Esophagus (tissue), 2 donors: ENCODE results near the gene HDAC10. TPM values are rescaled to one million over a fixed set of nuclear protein-coding genes. Genes with fewer than 3 reads are reported as not detected.

Experiments
- H3K27ac ChIP-seq, 2 donors: one replicate each; pipeline ENCODE4 v1.5.1; 2013; ENCODE audit warnings: low read depth in 2 of 2, mild to moderate bottlenecking in 2 of 2, inconsistent platforms in 1 of 2, low read length in 1 of 2, moderate library complexity in 1 of 2
- H3K27me3 ChIP-seq, 2 donors: one replicate each; pipeline ENCODE4 v1.6.1; 2013; ENCODE audit warnings: low read length in 2 of 2, control low read depth in 1 of 2, mild to moderate bottlenecking in 1 of 2; ENCODE audit not compliant: insufficient read depth in 2 of 2, control insufficient read depth in 1 of 2
- H3K36me3 ChIP-seq, 2 donors: one replicate each; pipeline ENCODE4 v1.6.1; 2013; ENCODE audit warnings: low read length in 1 of 2; ENCODE audit not compliant: control insufficient read depth in 2 of 2, insufficient read depth in 2 of 2
- H3K4me1 ChIP-seq, 2 donors: one replicate each; pipeline ENCODE4 v1.6.1; 2013; ENCODE audit warnings: low read length in 1 of 2; ENCODE audit not compliant: control insufficient read depth in 2 of 2, insufficient read depth in 2 of 2
- H3K4me3 ChIP-seq, 2 donors: one replicate each; pipeline ENCODE4 v1.5.1; 2013; ENCODE audit warnings: low read length in 2 of 2, mild to moderate bottlenecking in 2 of 2, low read depth in 1 of 2, moderate library complexity in 1 of 2
- H3K9me3 ChIP-seq, 2 donors: one replicate each; pipeline ENCODE4 v1.6.1; 2013; ENCODE audit warnings: mild to moderate bottlenecking in 2 of 2, low read depth in 1 of 2, low read length in 1 of 2, moderate library complexity in 1 of 2; ENCODE audit not compliant: control insufficient read depth in 2 of 2, insufficient read depth in 1 of 2
- WGBS, 2 donors: extraction: QIAGEN DNeasy Blood & Tissue Kit; methylation state at CpG; one replicate each; pipeline ENCODE4 v1.1.7; 2013; 5-methylcytosine and 5-hydroxymethylcytosine counted together
- polyA plus RNA-seq, 2 donors: library from polyadenylated mRNA; stranded (reverse); fragments of 200-250 nt; gene quantifications; one replicate each; pipeline ENCODE4 v1.2.3, GENCODE V29; 2013
- donor health status: healthy with polysubstance abuse.
- donor health status: Bipolar disorder and iron deficiency.

The HDAC10 gene
- polyA plus RNA-seq, 2 donors, result 22.0 to 42.4 TPM

DNA sequence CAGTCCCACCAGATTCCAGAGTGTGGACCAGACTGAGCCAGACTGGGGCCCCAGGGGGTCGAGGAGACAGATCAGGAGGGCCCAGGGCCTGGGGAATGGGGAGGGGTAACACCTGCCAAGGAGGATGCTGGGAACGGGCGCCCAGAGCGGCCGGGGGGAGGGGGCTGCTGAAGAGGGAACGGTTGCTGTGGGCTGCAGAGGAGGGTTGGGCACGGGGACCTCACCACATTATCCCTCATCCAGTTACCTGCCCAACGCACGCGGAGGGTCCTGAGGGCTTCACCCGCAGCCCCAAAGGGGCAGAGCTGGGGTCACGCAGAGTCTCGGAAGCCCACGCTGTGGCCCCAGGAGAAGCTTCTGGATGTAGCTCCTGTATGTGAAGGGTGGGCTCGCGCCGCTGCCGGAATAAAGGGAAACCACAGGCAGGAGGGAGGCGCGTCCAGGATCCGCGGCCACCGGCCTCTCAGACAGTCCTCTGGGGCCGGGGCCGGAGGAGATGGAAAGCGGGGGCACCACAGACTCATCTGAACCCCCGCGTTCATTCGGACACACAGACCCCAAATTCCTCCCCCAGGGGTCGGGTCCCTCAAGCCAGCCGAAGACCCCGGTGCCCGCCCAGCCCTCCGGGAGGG lies 51.1 kb downstream of the HDAC10 start:
- peak overlapping the region in 1 of 2 donors; percentile 8 for H3K27ac ChIP-seq
- 12 to 13% methylated on average over 31 to 34 of the region's 34 CpGs for WGBS, 2 donors
- peaks cover 6 to 14% of the 10 kb centered on the region in 2 donors for H3K4me1 ChIP-seq
- peaks cover 0 to 2% of the 10 kb centered on the region in 2 donors for H3K9me3 ChIP-seq
- no peaks in the 10 kb centered on the region for H3K27me3 ChIP-seq
- H3K36me3 ChIP-seq, result peaks cover 0 to 30% of the 10 kb centered on the region in 2 donors
- H3K4me3 ChIP-seq, result peak overlapping the region; percentile 66 to 72

DNA sequence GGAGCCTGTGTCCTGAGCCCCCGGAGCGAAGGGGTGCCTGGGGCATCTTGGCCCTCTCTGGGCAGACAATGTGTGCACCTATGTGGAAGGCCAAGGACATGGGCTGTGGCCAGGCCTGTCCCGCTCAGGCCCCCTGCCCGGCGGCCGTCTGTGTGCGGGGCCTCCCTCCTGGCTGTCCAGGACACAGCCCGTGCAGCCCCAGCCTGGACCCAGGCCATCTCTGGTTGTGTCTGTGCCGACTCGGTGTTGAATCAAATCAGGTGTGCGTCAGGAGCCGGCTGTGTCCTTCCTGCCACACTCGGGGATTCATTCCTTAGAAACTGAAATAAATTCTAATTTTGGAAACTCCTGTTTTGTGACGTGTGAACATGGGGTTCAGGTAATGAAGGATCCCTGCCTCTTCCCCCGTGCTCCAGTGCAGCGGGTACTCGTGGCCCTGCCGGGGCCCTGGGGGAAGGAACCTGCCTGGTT lies 51.8 kb downstream of the HDAC10 start:
- H3K36me3 ChIP-seq, result peaks cover 0 to 37% of the 10 kb centered on the region in 2 donors
- WGBS, 2 donors, result 70 to 75% methylated on average over 18 of the region's 18 CpGs
- H3K4me3 ChIP-seq, result no peak overlapping the region
- peaks cover 0 to 2% of the 10 kb centered on the region in 2 donors for H3K9me3 ChIP-seq
- peaks cover 7 to 14% of the 10 kb centered on the region in 2 donors for H3K4me1 ChIP-seq
- no peak overlapping the region for H3K27ac ChIP-seq
- no peaks in the 10 kb centered on the region for H3K27me3 ChIP-seq

- WGBS, 2 donors, result 85 to 86% methylated on average over 13 to 16 of the region's 16 CpGs
- peaks cover 0 to 2% of the 10 kb centered on the region in 2 donors for H3K9me3 ChIP-seq
- no peak overlapping the region for H3K27ac ChIP-seq
- H3K36me3 ChIP-seq, result peaks cover 0 to 43% of the 10 kb centered on the region in 2 donors
- H3K4me3 ChIP-seq, result no peak overlapping the region
- H3K27me3 ChIP-seq, result no peaks in the 10 kb centered on the region
- peaks cover 7 to 14% of the 10 kb centered on the region in 2 donors for H3K4me1 ChIP-seq
Observed at GRCh38 chr22:50198624-50199017, 52.4 kb downstream of the HDAC10 start.

DNA sequence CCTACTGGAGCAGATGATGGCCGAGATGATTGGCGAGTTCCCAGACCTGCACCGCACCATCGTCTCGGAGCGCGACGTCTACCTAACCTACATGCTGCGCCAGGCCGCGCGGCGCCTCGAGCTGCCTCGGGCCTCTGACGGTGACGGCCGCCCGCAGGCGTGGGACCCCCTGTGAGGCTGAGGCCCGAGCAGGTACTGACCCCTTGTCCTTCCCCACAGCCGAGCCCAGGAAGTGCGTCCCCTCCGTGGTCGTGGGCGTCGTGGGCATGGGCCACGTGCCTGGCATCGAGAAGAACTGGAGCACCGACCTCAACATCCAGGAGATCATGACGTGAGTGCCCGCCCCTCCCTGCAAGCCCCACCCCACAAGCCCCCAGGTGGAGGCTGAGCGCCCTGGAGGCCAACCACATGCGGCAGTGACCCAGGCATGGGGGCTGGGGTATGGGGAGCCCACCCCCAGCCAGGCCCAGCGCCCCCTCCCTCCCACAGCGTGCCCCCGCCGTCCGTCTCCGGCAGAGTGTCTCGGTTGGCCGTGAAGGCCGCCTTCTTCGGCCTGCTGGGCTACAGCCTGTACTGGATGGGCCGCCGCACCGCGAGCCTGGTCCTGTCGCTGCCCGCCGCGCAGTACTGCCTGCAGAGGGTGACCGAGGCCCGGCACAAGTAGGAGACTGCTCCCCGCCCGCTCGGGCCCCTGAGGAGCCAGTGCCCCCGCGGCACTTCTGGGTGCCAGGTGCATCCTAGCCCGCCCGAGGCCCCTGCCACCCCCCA lies 53.0 kb downstream of the HDAC10 start:
- Histone ChIP-seq H3K27ac (no peak overlapping the region), H3K4me1 (peaks cover 7 to 17% of the 10 kb centered on the region in 2 donors), H3K9me3 (peaks cover 0 to 2% of the 10 kb centered on the region in 2 donors), H3K36me3 (peaks cover 0 to 48% of the 10 kb centered on the region in 2 donors), H3K27me3 (no peaks in the 10 kb centered on the region), H3K4me3 (no peak overlapping the region)
- WGBS, 2 donors, result 92% methylated on average over 54 to 61 of the region's 61 CpGs

DNA sequence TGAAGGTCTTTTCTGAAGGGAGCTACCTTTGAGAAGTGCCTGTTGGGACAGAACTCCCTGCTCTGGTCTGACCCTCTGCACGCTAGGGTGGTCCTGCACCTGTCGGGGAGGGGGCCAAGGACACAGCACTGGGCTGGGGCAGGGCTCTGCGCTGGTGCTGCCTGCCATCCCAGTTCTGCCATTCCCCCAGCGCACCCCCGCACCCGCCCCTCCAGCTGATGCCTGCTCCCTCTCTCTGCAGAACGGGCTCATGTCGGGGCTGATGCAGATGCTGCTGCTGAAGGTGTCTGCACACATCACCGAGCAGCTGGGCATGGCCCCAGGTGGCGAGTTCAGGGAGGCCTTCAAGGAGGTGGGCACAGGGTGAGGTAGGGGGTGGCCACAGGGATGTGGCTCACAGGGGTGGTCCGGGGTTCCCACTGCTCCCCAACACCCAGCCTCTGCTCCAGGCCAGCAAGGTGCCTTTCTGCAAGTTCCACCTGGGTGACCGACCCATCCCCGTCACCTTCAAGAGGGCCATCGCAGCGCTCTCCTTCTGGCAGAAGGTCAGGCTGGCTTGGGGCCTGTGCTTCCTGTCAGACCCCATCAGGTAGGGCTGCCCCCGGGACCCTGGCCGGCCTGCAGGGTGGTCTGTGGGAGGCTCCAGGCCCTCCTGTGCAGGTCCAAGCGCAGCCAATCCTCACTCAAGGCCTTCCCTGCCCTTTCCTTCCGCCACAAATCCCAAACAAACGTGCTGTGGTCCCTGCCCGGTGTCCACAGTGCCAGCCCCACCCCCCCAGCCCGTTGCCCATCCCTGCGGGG lies 53.9 kb downstream of the HDAC10 start:
- H3K27ac ChIP-seq, result no peak overlapping the region
- H3K36me3 ChIP-seq, result peaks cover 0 to 49% of the 10 kb centered on the region in 2 donors
- 84 to 92% methylated on average over 20 to 23 of the region's 23 CpGs for WGBS, 2 donors
- H3K9me3 ChIP-seq, result peaks cover 0 to 2% of the 10 kb centered on the region in 2 donors
- H3K4me3 ChIP-seq, result no peak overlapping the region
- no peaks in the 10 kb centered on the region for H3K27me3 ChIP-seq
- H3K4me1 ChIP-seq, result peaks cover 7 to 22% of the 10 kb centered on the region in 2 donors

DNA sequence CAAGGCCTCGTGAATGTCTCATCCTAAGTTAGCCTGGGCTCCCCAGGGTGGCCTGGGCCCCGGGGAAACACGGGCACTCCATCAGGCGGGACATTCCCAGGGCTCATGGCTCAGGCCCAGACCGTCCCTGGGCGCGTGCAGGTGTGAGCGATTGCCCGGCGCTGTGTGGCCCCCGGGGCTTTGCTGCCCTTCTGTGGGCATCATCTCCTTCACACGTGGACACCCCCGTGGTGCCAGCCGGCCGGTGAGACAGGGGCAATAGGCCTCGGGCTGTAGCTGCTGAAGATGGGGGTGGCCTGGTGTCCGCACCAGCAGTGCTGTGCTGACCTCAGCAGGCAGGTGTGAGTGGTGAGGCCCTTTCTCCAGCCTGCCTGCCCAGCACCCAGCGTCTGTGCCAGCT lies 54.8 kb downstream of the HDAC10 start:
- WGBS, 2 donors, result 84 to 88% methylated on average over 18 of the region's 18 CpGs
- H3K4me1 ChIP-seq, result peaks cover 2 to 19% of the 10 kb centered on the region in 2 donors
- H3K27me3 ChIP-seq, result no peaks in the 10 kb centered on the region
- no peak overlapping the region for H3K27ac ChIP-seq
- H3K4me3 ChIP-seq, result no peak overlapping the region
- peaks cover 0 to 49% of the 10 kb centered on the region in 2 donors for H3K36me3 ChIP-seq
- H3K9me3 ChIP-seq, result peaks cover 0 to 2% of the 10 kb centered on the region in 2 donors

Other genes starting within 250 kb of the HDAC10 start
- gene IL17REL, start 238.5 kb downstream of the HDAC10 start, polyA plus RNA-seq, result not detected
- not detected for gene TTLL8, start 193.0 kb downstream of the HDAC10 start, polyA plus RNA-seq
- under 1 TPM; 0.04 to 0.08 TPM for gene MLC1, start 165.8 kb downstream of the HDAC10 start, polyA plus RNA-seq
- under 1 TPM; 0.18 to 0.22 TPM for gene MOV10L1, start 161.3 kb downstream of the HDAC10 start, polyA plus RNA-seq
- gene PANX2, start 80.5 kb downstream of the HDAC10 start, polyA plus RNA-seq, result 1 to 10 TPM; 2.1 to 2.6 TPM
- gene TRABD, start 65.4 kb downstream of the HDAC10 start, polyA plus RNA-seq, result 10 to 100 TPM; 47.4 to 54.5 TPM
- 10 to 100 TPM; 23.0 to 35.9 TPM for gene SELENOO, start 50.3 kb downstream of the HDAC10 start, polyA plus RNA-seq
- gene TUBGCP6, start 6.2 kb downstream of the HDAC10 start, polyA plus RNA-seq, result 10 to 100 TPM; 19.3 to 37.9 TPM
- 1 to 10 TPM; 3.0 to 3.4 TPM for gene MAPK12, start 10.4 kb upstream of the HDAC10 start, polyA plus RNA-seq
- 1 to 10 TPM; 5.4 to 6.1 TPM for gene MAPK11, start 19.1 kb upstream of the HDAC10 start, polyA plus RNA-seq
- gene PLXNB2, start 56.4 kb upstream of the HDAC10 start, polyA plus RNA-seq, result 100 to 1,000 TPM; 107 to 186 TPM
- gene DENND6B, start 75.7 kb upstream of the HDAC10 start, polyA plus RNA-seq, result 1 to 10 TPM; 2.4 to 6.8 TPM
- gene PPP6R2, start 92.1 kb upstream of the HDAC10 start, polyA plus RNA-seq, result 10 to 100 TPM; 30.2 to 38.2 TPM
- gene SBF1, start 223.8 kb upstream of the HDAC10 start, polyA plus RNA-seq, result 10 to 100 TPM; 44.3 to 73.5 TPM
- 1 to 10 TPM; 2.2 to 3.6 TPM for gene ADM2, start 230.3 kb upstream of the HDAC10 start, polyA plus RNA-seq
- gene MIOX, start 235.6 kb upstream of the HDAC10 start, polyA plus RNA-seq, result not detected